Prostate gland (tissue), 2 donors: ENCODE results near the gene NFYC.

Experiments
- POLR2A ChIP-seq: fragments of 450-650 bp; IDR thresholded peaks from one replicate; pipeline ENCODE4 v1.6.1; 2016; ENCODE audit warnings: antibody characterized with exemption, mild to moderate bottlenecking
- POLR2AphosphoS5 ChIP-seq: sonication (generic); formaldehyde crosslinking; IDR thresholded peaks from one replicate; pipeline ENCODE4 v1.6.1; 2017; ENCODE audit warnings: antibody characterized with exemption
- TF ChIP-seq, protein P1 (sequence below), 4 experiments: fragments of 200-600 bp in 2 of 4; fragments of 450-650 bp in 2 of 4; sonication (generic) in 2 of 4; IDR thresholded peaks; 1 replicate in 3 of 4; 2 replicates in 1 of 4; pipeline ENCODE4 v1.5.1; 2016 to 2019; ENCODE audit warnings: antibody characterized with exemption in 4 of 4, mild to moderate bottlenecking in 2 of 4, moderate library complexity in 2 of 4

DNA sequence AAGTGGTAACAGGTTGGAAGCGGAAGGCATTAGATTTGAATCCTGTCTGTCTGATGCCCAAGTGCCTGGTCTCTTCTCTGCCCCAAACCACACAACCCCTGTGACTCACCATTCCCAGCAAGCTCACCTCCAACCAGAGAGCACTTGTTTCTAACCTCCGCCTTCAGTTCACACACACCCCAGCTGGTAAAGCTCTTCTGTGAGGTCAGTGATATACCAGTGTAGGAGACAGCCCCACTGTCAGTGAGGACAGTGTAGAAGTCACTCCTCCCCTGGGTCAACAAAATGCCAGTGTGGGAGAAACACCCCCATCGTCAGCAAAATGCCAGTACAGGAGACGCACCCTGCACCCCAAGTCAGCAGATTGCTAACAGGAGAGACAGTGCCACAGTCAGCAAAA, 28.6 kb upstream of the NFYC start:
- TF ChIP-seq, protein P1, sequence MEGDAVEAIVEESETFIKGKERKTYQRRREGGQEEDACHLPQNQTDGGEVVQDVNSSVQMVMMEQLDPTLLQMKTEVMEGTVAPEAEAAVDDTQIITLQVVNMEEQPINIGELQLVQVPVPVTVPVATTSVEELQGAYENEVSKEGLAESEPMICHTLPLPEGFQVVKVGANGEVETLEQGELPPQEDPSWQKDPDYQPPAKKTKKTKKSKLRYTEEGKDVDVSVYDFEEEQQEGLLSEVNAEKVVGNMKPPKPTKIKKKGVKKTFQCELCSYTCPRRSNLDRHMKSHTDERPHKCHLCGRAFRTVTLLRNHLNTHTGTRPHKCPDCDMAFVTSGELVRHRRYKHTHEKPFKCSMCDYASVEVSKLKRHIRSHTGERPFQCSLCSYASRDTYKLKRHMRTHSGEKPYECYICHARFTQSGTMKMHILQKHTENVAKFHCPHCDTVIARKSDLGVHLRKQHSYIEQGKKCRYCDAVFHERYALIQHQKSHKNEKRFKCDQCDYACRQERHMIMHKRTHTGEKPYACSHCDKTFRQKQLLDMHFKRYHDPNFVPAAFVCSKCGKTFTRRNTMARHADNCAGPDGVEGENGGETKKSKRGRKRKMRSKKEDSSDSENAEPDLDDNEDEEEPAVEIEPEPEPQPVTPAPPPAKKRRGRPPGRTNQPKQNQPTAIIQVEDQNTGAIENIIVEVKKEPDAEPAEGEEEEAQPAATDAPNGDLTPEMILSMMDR (IDR thresholded peaks at IDR 0.05), result no peak
- TF ChIP-seq POLR2AphosphoS5, result no peak
- TF ChIP-seq POLR2A, result no peak
